ENCODE data around the gene ZNF90. TPM values are rescaled to one million over a fixed set of nuclear protein-coding genes. Genes with fewer than 3 reads are reported as not detected.
A peak's percentile ranks its signal among the peaks of the same experiment; 100 is the strongest.
"Not testable (repeated sequence)": the region's sequence is repeated elsewhere in the genome, so short reads cannot be mapped to it uniquely, and the experiment has no call there.

The ZNF90 gene
- total RNA-seq, 1 donor from 2014 or later: 51.2 TPM

- Histone ChIP-seq H3F3A (ENCODE audit: low read depth) (peaks cover 11% of the 10 kb centered on the region), H2AFZ (replicated peaks) (no peak overlapping the region), H3K9me3 (ENCODE audit: low read depth) (peaks cover 44% of the 10 kb centered on the region), H3K36me3 (peaks cover 68% of the 10 kb centered on the region), H4K20me1 (ENCODE audit: low read depth) (no peaks in the 10 kb centered on the region), H3K79me2 (ENCODE audit: low read depth) (no peaks in the 10 kb centered on the region), H3K27me3 (no peaks in the 10 kb centered on the region), H3K27ac (no peak overlapping the region), H3K4me2 (no peak overlapping the region), H3K9ac (no peak overlapping the region), H3K4me3 (no peak overlapping the region), H3K4me1 (no peaks in the 10 kb centered on the region)
- no peak for DNase-seq (ENCODE audit: low spot score)
- H3K9me3 Mint-ChIP-seq: peaks cover 64% of the 10 kb centered on the region
- no peak overlapping the region for H3K4me3 Mint-ChIP-seq
- no peak overlapping the region for H3K27ac Mint-ChIP-seq
- no peaks in the 10 kb centered on the region for H3K4me1 Mint-ChIP-seq
- peaks cover 56% of the 10 kb centered on the region for H3K36me3 Mint-ChIP-seq
- TF ChIP-seq CTCF (IDR thresholded peaks at IDR 0.05) (no peak), EZH2phosphoT487 (IDR thresholded peaks at IDR 0.05) (no peak), EZH2 (IDR thresholded peaks at IDR 0.05) (no peak)
- no peaks in the 10 kb centered on the region for H3K27me3 Mint-ChIP-seq (ENCODE audit: insufficient read depth, low read depth)
These were observed 47.1 kb downstream of the ZNF90 start for GRCh38 chr19:20124879-20125278.

- H3K27me3 ChIP-seq; H3K9me3 ChIP-seq (ENCODE audit: low read depth); H3K36me3 ChIP-seq; H3K27me3 Mint-ChIP-seq (ENCODE audit: insufficient read depth, low read depth); H3K4me1 Mint-ChIP-seq; H3K9ac ChIP-seq; H2AFZ ChIP-seq (replicated peaks); H3K79me2 ChIP-seq (ENCODE audit: low read depth); H3K4me1 ChIP-seq; H3K4me3 ChIP-seq; H3K27ac ChIP-seq; H3K4me2 ChIP-seq; H3K4me3 Mint-ChIP-seq; H3F3A ChIP-seq (ENCODE audit: low read depth); H4K20me1 ChIP-seq (ENCODE audit: low read depth); DNase-seq (ENCODE audit: low spot score); H3K27ac Mint-ChIP-seq: not testable (repeated sequence)
- H3K9me3 Mint-ChIP-seq: peaks cover 50% of the 10 kb centered on the region
- peaks cover 14% of the 10 kb centered on the region for H3K36me3 Mint-ChIP-seq
These were observed 55.1 kb downstream of the ZNF90 start for GRCh38 chr19:20132933-20133332.

GRCh38 chr19:20137714-20138113, 59.9 kb downstream of the ZNF90 start:
- H3K27ac Mint-ChIP-seq; H3K79me2 ChIP-seq (ENCODE audit: low read depth): not testable (repeated sequence)

GRCh38 chr19:20151617-20152145, 73.9 kb downstream of the ZNF90 start:
- Histone ChIP-seq H3K4me3 (peak overlapping the region; percentile 3), H3K9me3 (ENCODE audit: low read depth) (no peaks in the 10 kb centered on the region), H3K4me1 (peaks cover 21% of the 10 kb centered on the region), H4K20me1 (ENCODE audit: low read depth) (no peaks in the 10 kb centered on the region), H3K4me2 (peak overlapping the region; percentile 60), H2AFZ (replicated peaks) (no peak overlapping the region), H3K27ac (peak overlapping the region; percentile 91), H3K79me2 (ENCODE audit: low read depth) (no peaks in the 10 kb centered on the region), H3K9ac (no peak overlapping the region), H3F3A (ENCODE audit: low read depth) (peaks cover 22% of the 10 kb centered on the region), H3K36me3 (no peaks in the 10 kb centered on the region), H3K27me3 (no peaks in the 10 kb centered on the region)
- Mint-ChIP-seq H3K4me3 (no peak overlapping the region), H3K4me1 (no peaks in the 10 kb centered on the region), H3K27me3 (ENCODE audit: insufficient read depth, low read depth) (peaks cover 2% of the 10 kb centered on the region), H3K36me3 (no peaks in the 10 kb centered on the region), H3K9me3 (peaks cover 44% of the 10 kb centered on the region), H3K27ac (no peak overlapping the region)
- TF ChIP-seq EZH2 (IDR thresholded peaks at IDR 0.05) (no peak), CTCF (IDR thresholded peaks at IDR 0.05) (no peak), EZH2phosphoT487 (IDR thresholded peaks at IDR 0.05) (no peak)
- peak; percentile 69 for DNase-seq (ENCODE audit: low spot score)

More at GRCh38 chr19:20137714-20138113, 59.9 kb downstream of the ZNF90 start:
- peaks cover 62% of the 10 kb centered on the region for H3K9me3 Mint-ChIP-seq
- not testable (repeated sequence) for DNase-seq (ENCODE audit: low spot score); H3K27me3 Mint-ChIP-seq (ENCODE audit: insufficient read depth, low read depth); H3K9ac ChIP-seq; H3K4me1 Mint-ChIP-seq; H3K36me3 ChIP-seq; H3K36me3 Mint-ChIP-seq; H3K4me3 Mint-ChIP-seq; H2AFZ ChIP-seq (replicated peaks); H4K20me1 ChIP-seq (ENCODE audit: low read depth); H3K9me3 ChIP-seq (ENCODE audit: low read depth); H3K27ac ChIP-seq; H3K4me3 ChIP-seq; H3K4me1 ChIP-seq; H3K27me3 ChIP-seq; H3F3A ChIP-seq (ENCODE audit: low read depth); H3K4me2 ChIP-seq

GRCh38 chr19:20152506-20152905, 74.7 kb downstream of the ZNF90 start:
- not testable (repeated sequence) for H4K20me1 ChIP-seq (ENCODE audit: low read depth); H3K79me2 ChIP-seq (ENCODE audit: low read depth); H3K9ac ChIP-seq; H3K27ac Mint-ChIP-seq; H3K27me3 ChIP-seq; H3K4me3 Mint-ChIP-seq; H3K4me1 Mint-ChIP-seq; H3K36me3 Mint-ChIP-seq; H3K9me3 ChIP-seq (ENCODE audit: low read depth); H2AFZ ChIP-seq (replicated peaks); H3K36me3 ChIP-seq; H3K27me3 Mint-ChIP-seq (ENCODE audit: insufficient read depth, low read depth)
- H3K27ac ChIP-seq: peak overlapping the region; percentile 71
- peaks cover 22% of the 10 kb centered on the region for H3F3A ChIP-seq (ENCODE audit: low read depth)
- peak overlapping the region; percentile 7 for H3K4me3 ChIP-seq
- peak; percentile 79 for DNase-seq (ENCODE audit: low spot score)
- peaks cover 39% of the 10 kb centered on the region for H3K9me3 Mint-ChIP-seq
- H3K4me2 ChIP-seq: peak overlapping the region; percentile 57
- H3K4me1 ChIP-seq: peaks cover 21% of the 10 kb centered on the region

Data from neural progenitor cell (in vitro differentiated cells).